Lower leg skin (tissue), 3 donors: ENCODE data around the gene APOL5.

ENCODE experiments used
- POLR2A ChIP-seq, 2 donors: fragments of 450-650 bp; IDR thresholded peaks; one replicate each; pipeline ENCODE4 v1.6.1; 2016 to 2017; ENCODE audit warnings: antibody characterized with exemption in 2 of 2, mild to moderate bottlenecking in 1 of 2, moderate library complexity in 1 of 2
- TF ChIP-seq, protein P1 (sequence below), 3 donors: fragments of 450-650 bp; IDR thresholded peaks; one replicate each; pipeline ENCODE4 v1.5.1; 2016; ENCODE audit warnings: antibody characterized with exemption in 3 of 3, mild to moderate bottlenecking in 3 of 3, moderate library complexity in 2 of 3

DNA sequence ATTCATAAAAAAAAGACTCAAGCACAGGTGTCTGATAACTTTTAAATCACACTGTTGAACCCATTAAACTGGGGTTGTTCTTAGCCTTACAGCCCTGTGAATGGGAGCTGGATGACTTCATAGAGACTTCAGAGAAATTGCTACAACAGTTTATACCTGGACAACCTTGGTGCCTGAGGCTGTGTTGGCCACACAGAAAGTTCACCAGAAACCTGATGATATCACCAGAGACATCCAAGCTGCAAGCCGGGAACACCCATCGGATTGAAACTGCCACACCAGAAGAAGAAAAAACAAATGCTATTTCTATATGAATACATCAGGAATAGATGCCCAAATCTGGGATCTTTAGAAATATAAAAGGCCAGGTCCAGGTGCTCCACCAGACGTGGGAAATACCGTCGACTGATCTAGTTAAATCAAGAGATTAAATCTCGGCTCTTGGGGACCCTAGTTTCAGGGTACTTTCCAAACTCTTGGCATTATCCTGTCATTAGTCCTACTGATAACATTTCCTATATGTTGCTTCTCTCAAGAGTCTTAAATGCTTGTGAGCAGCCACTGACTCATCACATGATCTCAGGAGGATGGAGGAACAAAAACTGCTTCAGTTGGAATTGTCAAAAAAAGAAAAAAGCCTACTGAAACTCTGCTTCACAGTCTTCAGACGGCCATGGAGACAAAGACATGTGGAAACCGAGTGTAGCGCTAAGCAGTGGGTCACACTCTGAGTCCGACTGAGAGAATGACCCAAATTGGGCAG is 28.6 kb upstream of the APOL5 start:
- TF ChIP-seq, protein P1, sequence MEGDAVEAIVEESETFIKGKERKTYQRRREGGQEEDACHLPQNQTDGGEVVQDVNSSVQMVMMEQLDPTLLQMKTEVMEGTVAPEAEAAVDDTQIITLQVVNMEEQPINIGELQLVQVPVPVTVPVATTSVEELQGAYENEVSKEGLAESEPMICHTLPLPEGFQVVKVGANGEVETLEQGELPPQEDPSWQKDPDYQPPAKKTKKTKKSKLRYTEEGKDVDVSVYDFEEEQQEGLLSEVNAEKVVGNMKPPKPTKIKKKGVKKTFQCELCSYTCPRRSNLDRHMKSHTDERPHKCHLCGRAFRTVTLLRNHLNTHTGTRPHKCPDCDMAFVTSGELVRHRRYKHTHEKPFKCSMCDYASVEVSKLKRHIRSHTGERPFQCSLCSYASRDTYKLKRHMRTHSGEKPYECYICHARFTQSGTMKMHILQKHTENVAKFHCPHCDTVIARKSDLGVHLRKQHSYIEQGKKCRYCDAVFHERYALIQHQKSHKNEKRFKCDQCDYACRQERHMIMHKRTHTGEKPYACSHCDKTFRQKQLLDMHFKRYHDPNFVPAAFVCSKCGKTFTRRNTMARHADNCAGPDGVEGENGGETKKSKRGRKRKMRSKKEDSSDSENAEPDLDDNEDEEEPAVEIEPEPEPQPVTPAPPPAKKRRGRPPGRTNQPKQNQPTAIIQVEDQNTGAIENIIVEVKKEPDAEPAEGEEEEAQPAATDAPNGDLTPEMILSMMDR (IDR thresholded peaks at IDR 0.05) = no peak
- TF ChIP-seq POLR2A (IDR thresholded peaks at IDR 0.05) = no peak
